Endothelial cell of umbilical vein (primary cell): ENCODE data around the gene CFAP20.

Experiments used
- EZH2 ChIP-seq: IDR thresholded peaks from 2 replicates; pipeline ENCODE4 v1.6.1; 2012; ENCODE audit warnings: borderline replicate concordance, low read depth, mild to moderate bottlenecking, moderate library complexity, low read length, inconsistent platforms; ENCODE audit not compliant: severe bottlenecking
- FOS ChIP-seq: IDR thresholded peaks from 2 replicates; pipeline ENCODE4 v1.6.1; 2011; ENCODE audit warnings: mild to moderate bottlenecking, low read length, moderate library complexity, borderline replicate concordance; ENCODE audit not compliant: insufficient read depth
- MYC ChIP-seq: IDR thresholded peaks from one replicate; pipeline ENCODE4 v1.6.1; 2011; ENCODE audit warnings: mild to moderate bottlenecking, low read depth, low read length
- POLR2A ChIP-seq: IDR thresholded peaks from 2 replicates; pipeline ENCODE4 v1.6.1; 2012; ENCODE audit warnings: low read depth, mild to moderate bottlenecking, control low read depth, low read length
- POLR2AphosphoS5 ChIP-seq: IDR thresholded peaks from 2 replicates; pipeline ENCODE4 v1.6.1; 2012; ENCODE audit warnings: low read depth, mild to moderate bottlenecking, control low read depth, low read length, moderate library complexity; ENCODE audit not compliant: insufficient read depth
- TF ChIP-seq, protein P1 (sequence below), 2 donors: IDR thresholded peaks; 1 replicate in 1 of 2; 2 replicates in 1 of 2; pipeline ENCODE4 v1.5.1; 2011; ENCODE audit warnings: low read length in 2 of 2, mild to moderate bottlenecking in 2 of 2, moderate library complexity in 2 of 2, control low read depth in 1 of 2, inconsistent platforms in 1 of 2, low read depth in 1 of 2; ENCODE audit not compliant: insufficient read depth in 1 of 2; ENCODE audit errors: extremely low read depth in 1 of 2

- TF ChIP-seq, protein P1, sequence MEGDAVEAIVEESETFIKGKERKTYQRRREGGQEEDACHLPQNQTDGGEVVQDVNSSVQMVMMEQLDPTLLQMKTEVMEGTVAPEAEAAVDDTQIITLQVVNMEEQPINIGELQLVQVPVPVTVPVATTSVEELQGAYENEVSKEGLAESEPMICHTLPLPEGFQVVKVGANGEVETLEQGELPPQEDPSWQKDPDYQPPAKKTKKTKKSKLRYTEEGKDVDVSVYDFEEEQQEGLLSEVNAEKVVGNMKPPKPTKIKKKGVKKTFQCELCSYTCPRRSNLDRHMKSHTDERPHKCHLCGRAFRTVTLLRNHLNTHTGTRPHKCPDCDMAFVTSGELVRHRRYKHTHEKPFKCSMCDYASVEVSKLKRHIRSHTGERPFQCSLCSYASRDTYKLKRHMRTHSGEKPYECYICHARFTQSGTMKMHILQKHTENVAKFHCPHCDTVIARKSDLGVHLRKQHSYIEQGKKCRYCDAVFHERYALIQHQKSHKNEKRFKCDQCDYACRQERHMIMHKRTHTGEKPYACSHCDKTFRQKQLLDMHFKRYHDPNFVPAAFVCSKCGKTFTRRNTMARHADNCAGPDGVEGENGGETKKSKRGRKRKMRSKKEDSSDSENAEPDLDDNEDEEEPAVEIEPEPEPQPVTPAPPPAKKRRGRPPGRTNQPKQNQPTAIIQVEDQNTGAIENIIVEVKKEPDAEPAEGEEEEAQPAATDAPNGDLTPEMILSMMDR (IDR thresholded peaks at IDR 0.05; ENCODE audit: extremely low read depth in 1 of 2, insufficient read depth in 1 of 2, low read depth in 1 of 2, low read length in 2 of 2): no peak
- TF ChIP-seq POLR2A (no peak), POLR2AphosphoS5 (no peak), MYC (no peak), FOS (no peak), EZH2 (no peak)
These were observed 23.6 kb downstream of the CFAP20 start for GRCh38 chr16:58105631-58106030.
